AG09309 (cell line): ENCODE results near the gene ANO10.
"Not testable (repeated sequence)": the region's sequence is repeated elsewhere in the genome, so short reads cannot be mapped to it uniquely, and the experiment has no call there.

Experiments used
- DNase-seq: peaks from one replicate; pipeline ENCODE4 v3.0.0-alpha.2; 2010; ENCODE audit warnings: low read depth
- H3K4me3 ChIP-seq: 2 replicates; pipeline ENCODE4 v1.5.1; 2011; ENCODE audit warnings: mild to moderate bottlenecking, low read depth, low read length, moderate library complexity; ENCODE audit not compliant: control insufficient read depth
- CTCF ChIP-seq: IDR thresholded peaks from 2 replicates; pipeline ENCODE4 v1.5.1; 2011; ENCODE audit warnings: mild to moderate bottlenecking, low read depth, low read length, inconsistent platforms; ENCODE audit not compliant: insufficient read depth, control insufficient read depth; ENCODE audit errors: missing control alignments

Gene ANO10

GRCh38 chr3:43573576-43573975, 48.2 kb downstream of the ANO10 start:
- TF ChIP-seq CTCF: no peak
- DNase-seq: no peak
- H3K4me3 ChIP-seq: no peak overlapping the region

- DNase-seq, H3K4me3 ChIP-seq: not testable (repeated sequence)
Observed at GRCh38 chr3:43565661-43566341, 56.0 kb downstream of the ANO10 start.

GRCh38 chr3:43559961-43560360, 61.9 kb downstream of the ANO10 start:
- TF ChIP-seq CTCF: peak; percentile 8
- no peak overlapping the region for H3K4me3 ChIP-seq
- DNase-seq: no peak

- TF ChIP-seq CTCF: no peak
- no peak for DNase-seq
- H3K4me3 ChIP-seq: no peak overlapping the region
Observed at GRCh38 chr3:43558171-43558570, 63.6 kb downstream of the ANO10 start.

- TF ChIP-seq CTCF: no peak
- H3K4me3 ChIP-seq: no peak overlapping the region
- DNase-seq: no peak
Observed at GRCh38 chr3:43549626-43550290, 72.1 kb downstream of the ANO10 start.

GRCh38 chr3:43544277-43544676, 77.5 kb downstream of the ANO10 start:
- not testable (repeated sequence) for H3K4me3 ChIP-seq, DNase-seq
- TF ChIP-seq CTCF: peak; percentile 25

- no peak for DNase-seq
- no peak for TF ChIP-seq CTCF
- no peak overlapping the region for H3K4me3 ChIP-seq
Observed at GRCh38 chr3:43542328-43543043, 79.3 kb downstream of the ANO10 start.
